GM23338 (cell line): ENCODE results near the gene GABRR2. TPM values are rescaled to one million over a fixed set of nuclear protein-coding genes. Genes with fewer than 3 reads are reported as not detected.

ENCODE experiments used
- ATAC-seq: fragments of 200-7000 bp; cut with Tn5 transposase; 3 replicates; pipeline ENCODE4 v1.9.1; 2020
- DNase-seq: peaks from one replicate; pipeline ENCODE4 v3.0.0-alpha.2; 2015; ENCODE audit warnings: low spot score
- H2AFZ ChIP-seq: fragments of 200-600 bp; sonication (generic); 2 replicates; pipeline ENCODE4 v1.8.0; 2016; ENCODE audit warnings: antibody characterized with exemption, mild to moderate bottlenecking, moderate library complexity
- H3F3A ChIP-seq: fragments of 200-600 bp; sonication (generic); replicated peaks from 2 replicates; pipeline ENCODE4 v1.8.0; 2017; ENCODE audit warnings: antibody characterized with exemption, mixed run types, low read depth
- H3K27ac ChIP-seq: fragments of 200-600 bp; sonication (generic); 2 replicates; pipeline ENCODE4 v1.6.1; 2016; ENCODE audit warnings: low read depth
- H3K27me3 ChIP-seq: fragments of 200-600 bp; sonication (generic); 2 replicates; pipeline ENCODE4 v1.8.0; 2016; ENCODE audit warnings: mild to moderate bottlenecking, mixed run types, moderate library complexity; ENCODE audit not compliant: insufficient read depth
- H3K36me3 ChIP-seq: fragments of 200-600 bp; sonication (generic); 2 replicates; pipeline ENCODE4 v1.8.0; 2016; ENCODE audit warnings: mild to moderate bottlenecking; ENCODE audit not compliant: insufficient read depth
- H3K4me1 ChIP-seq: fragments of 200-600 bp; sonication (generic); 2 replicates; pipeline ENCODE4 v1.8.0; 2016; ENCODE audit warnings: mild to moderate bottlenecking, moderate library complexity; ENCODE audit not compliant: insufficient read depth
- H3K4me2 ChIP-seq: fragments of 200-600 bp; sonication (generic); 2 replicates; pipeline ENCODE4 v1.7.1; 2017; ENCODE audit warnings: mixed run types
- H3K4me3 ChIP-seq: fragments of 200-600 bp; sonication (generic); 2 replicates; pipeline ENCODE4 v1.6.1; 2016; ENCODE audit warnings: mixed run types
- H3K79me2 ChIP-seq: fragments of 200-600 bp; sonication (generic); replicated peaks from 2 replicates; pipeline ENCODE4 v1.8.0; 2017; ENCODE audit warnings: mild to moderate bottlenecking; ENCODE audit not compliant: insufficient read depth
- H3K9me2 ChIP-seq: fragments of 200-600 bp; sonication (generic); 2 replicates; pipeline ENCODE4 v1.8.0; 2017; ENCODE audit not compliant: insufficient read depth
- H4K20me1 ChIP-seq: fragments of 200-600 bp; sonication (generic); replicated peaks from 2 replicates; pipeline ENCODE4 v1.8.0; 2017; ENCODE audit warnings: mild to moderate bottlenecking; ENCODE audit not compliant: insufficient read depth
- H3K27ac Mint-ChIP-seq: 2 replicates; pipeline ENCODE4 v1.8.0; 2020; ENCODE audit warnings: inconsistent platforms, mild to moderate bottlenecking, moderate library complexity, mixed read lengths
- H3K27me3 Mint-ChIP-seq: 3 replicates; pipeline ENCODE4 v1.8.0; 2022; ENCODE audit warnings: low read depth, mild to moderate bottlenecking, moderate library complexity, mixed read lengths, inconsistent platforms; ENCODE audit not compliant: insufficient read depth, poor library complexity
- H3K36me3 Mint-ChIP-seq: 3 replicates; pipeline ENCODE4 v1.8.0; 2021; ENCODE audit warnings: low read depth, mild to moderate bottlenecking, inconsistent platforms, moderate library complexity, mixed read lengths
- H3K4me1 Mint-ChIP-seq: 3 replicates; pipeline ENCODE4 v1.8.0; 2020; ENCODE audit warnings: mild to moderate bottlenecking, inconsistent platforms, mixed read lengths
- H3K4me3 Mint-ChIP-seq: 3 replicates; pipeline ENCODE4 v1.8.0; 2021; ENCODE audit warnings: moderate library complexity, mild to moderate bottlenecking, inconsistent platforms, mixed read lengths
- H3K9me3 Mint-ChIP-seq: 3 replicates; pipeline ENCODE4 v1.8.0; 2020; ENCODE audit warnings: moderate library complexity, mild to moderate bottlenecking, inconsistent platforms, mixed read lengths
- ETS1 ChIP-seq: IDR thresholded peaks from 2 replicates; pipeline ENCODE4 v1.6.1; 2016; ENCODE audit warnings: antibody characterized with exemption
- EZH2 ChIP-seq: fragments of 200-600 bp; sonication (generic); IDR thresholded peaks from one replicate; pipeline ENCODE4 v1.8.0; 2017; ENCODE audit warnings: antibody characterized with exemption, mild to moderate bottlenecking, low read depth; ENCODE audit not compliant: unreplicated experiment
- EZH2phosphoT487 ChIP-seq: fragments of 200-600 bp; sonication (generic); IDR thresholded peaks from one replicate; pipeline ENCODE4 v1.8.1; 2018; ENCODE audit warnings: antibody characterized with exemption; ENCODE audit not compliant: unreplicated experiment
- NANOG ChIP-seq: IDR thresholded peaks from 2 replicates; pipeline ENCODE4 v1.6.1; 2016; ENCODE audit warnings: antibody characterized with exemption, borderline replicate concordance
- STAT1 ChIP-seq: IDR thresholded peaks from one replicate; pipeline ENCODE4 v1.6.1; 2016; ENCODE audit warnings: antibody characterized with exemption; ENCODE audit not compliant: unreplicated experiment
- ZNF331 ChIP-seq: fragments of 250-450 bp; sonication (Bioruptor Pico); IDR thresholded peaks from 2 replicates; pipeline ENCODE4 v1.5.0; 2020; ENCODE audit warnings: low read depth, mild to moderate bottlenecking, moderate library complexity
- ZNF462 ChIP-seq: fragments of 250-450 bp; sonication (Bioruptor Pico); IDR thresholded peaks from 2 replicates; pipeline ENCODE4 v1.5.0; 2020; ENCODE audit warnings: mild to moderate bottlenecking, moderate library complexity
- polyA plus RNA-seq: library from polyadenylated mRNA; unstranded; fragments of >200 nt; fragmentation: Nextera tagmentation; extraction: Ambion mirVana; gene quantifications from 2 replicates; pipeline ENCODE4 v1.2.1, GENCODE V29; 2016
- total RNA-seq: library from RNA; depleted of rRNA; stranded (reverse); fragments of >200 nt; shearing (Covaris generic); gene quantifications from 2 replicates; pipeline ENCODE4 v1.2.3, GENCODE V29; 2014

The GABRR2 gene
- total and polyA plus RNA-seq, 2 experiments from 2014 or later: not detected

GRCh38 chr6:89251170-89251569 is 63.9 kb downstream of the GABRR2 start:
- Histone ChIP-seq H4K20me1 (no peaks in the 10 kb centered on the region), H3K9me2 (no peaks in the 10 kb centered on the region), H3K27ac (no peak overlapping the region), H3F3A (no peaks in the 10 kb centered on the region), H3K4me1 (no peaks in the 10 kb centered on the region), H2AFZ (no peak overlapping the region), H3K4me2 (no peak overlapping the region), H3K4me3 (no peak overlapping the region), H3K79me2 (no peaks in the 10 kb centered on the region), H3K27me3 (no peaks in the 10 kb centered on the region), H3K36me3 (no peaks in the 10 kb centered on the region)
- no peak overlapping the region for H3K27ac Mint-ChIP-seq
- DNase-seq (no peak), ATAC-seq (no peak)
- H3K36me3 Mint-ChIP-seq: no peaks in the 10 kb centered on the region; the same call in 2 of the 3 replicates
- H3K9me3 Mint-ChIP-seq: no peaks in the 10 kb centered on the region
- H3K4me3 Mint-ChIP-seq: no peak overlapping the region
- peaks cover 1% of the 10 kb centered on the region for H3K27me3 Mint-ChIP-seq
- no peaks in the 10 kb centered on the region for H3K4me1 Mint-ChIP-seq
- TF ChIP-seq EZH2 (no peak), ZNF462 (CRISPR knock-in tag) (no peak), STAT1 (no peak), ZNF331 (CRISPR knock-in tag) (no peak), ETS1 (no peak), EZH2phosphoT487 (no peak), NANOG (no peak)
